ENCODE data around the gene GAB1. TPM values are rescaled to one million over a fixed set of nuclear protein-coding genes. Genes with fewer than 3 reads are reported as not detected.

Gene GAB1
- total and polyA plus RNA-seq, 7 experiments from 2014 or later: 0.67 to 6.4 (median 2.2) TPM; not detected in 3

- no peaks in the 10 kb centered on the region for H3K27me3 ChIP-seq (ENCODE audit: control insufficient read depth in 2 of 2, insufficient read depth in 2 of 2, low read length in 2 of 2)
- peaks cover 0 to 10% (median 5%) of the 10 kb centered on the region in 11 donors for H3K9me3 Mint-ChIP-seq
- no peak for DNase-seq
- peaks cover 0 to 4% (median 0%) of the 10 kb centered on the region in 5 donors for H3K36me3 Mint-ChIP-seq
- no peak overlapping the region for H3K27ac Mint-ChIP-seq
- no peaks in the 10 kb centered on the region for H3K36me3 ChIP-seq (ENCODE audit: control insufficient read depth in 2 of 3, insufficient read depth in 3 of 3, low read length in 3 of 3)
- no peaks in the 10 kb centered on the region for H3K9me3 ChIP-seq (ENCODE audit: control insufficient read depth in 2 of 3, low read length in 3 of 3)
- no peak for ATAC-seq
- intact Hi-C loops (cut with micrococcal nuclease): no loop called here
- no peaks in the 10 kb centered on the region for H3K4me1 ChIP-seq (ENCODE audit: control insufficient read depth in 2 of 2, insufficient read depth in 2 of 2, low read length in 2 of 2)
- H3K4me3 ChIP-seq (ENCODE audit: low read length): no peak overlapping the region
- peaks cover 0 to 11% (median 9%) of the 10 kb centered on the region in 5 donors for H3K27me3 Mint-ChIP-seq
- no peak overlapping the region for H3K27ac ChIP-seq (ENCODE audit: low read depth, low read length)
- H3K4me3 Mint-ChIP-seq: no peak overlapping the region
- H3K4me1 Mint-ChIP-seq: no peaks in the 10 kb centered on the region
- POLR2A ChIA-PET: no interaction called here
- CTCF ChIA-PET: interaction anchor here (0.8 kb wide), 1 partner anchor 126 kb away, joined by 7 read pairs; no protein-coding TSS in a partner anchor
These were observed 35.6 kb downstream of the GAB1 start for GRCh38 chr4:143372093-143372915.

GRCh38 chr4:143374255-143374654, 37.6 kb downstream of the GAB1 start:
- Mint-ChIP-seq H3K9me3 (peaks cover 0 to 10% (median 5%) of the 10 kb centered on the region in 11 donors), H3K27me3 (peaks cover 0 to 11% (median 9%) of the 10 kb centered on the region in 5 donors), H3K36me3 (peaks cover 0 to 4% (median 0%) of the 10 kb centered on the region in 5 donors), H3K4me3 (no peak overlapping the region), H3K4me1 (no peaks in the 10 kb centered on the region), H3K27ac (no peak overlapping the region)
- CTCF ChIA-PET: no interaction called here
- Histone ChIP-seq H3K27me3 (ENCODE audit: control insufficient read depth in 2 of 2, insufficient read depth in 2 of 2, low read length in 2 of 2) (no peaks in the 10 kb centered on the region), H3K36me3 (ENCODE audit: control insufficient read depth in 2 of 3, insufficient read depth in 3 of 3, low read length in 3 of 3) (no peaks in the 10 kb centered on the region), H3K4me1 (ENCODE audit: control insufficient read depth in 2 of 2, insufficient read depth in 2 of 2, low read length in 2 of 2) (no peaks in the 10 kb centered on the region), H3K4me3 (ENCODE audit: low read length) (no peak overlapping the region), H3K27ac (ENCODE audit: low read depth, low read length) (no peak overlapping the region), H3K9me3 (ENCODE audit: control insufficient read depth in 2 of 3, low read length in 3 of 3) (no peaks in the 10 kb centered on the region)
- ATAC-seq (no peak), DNase-seq (no peak)
- POLR2A ChIA-PET: no interaction called here
- intact Hi-C loops (cut with micrococcal nuclease): no loop called here

GRCh38 chr4:143374771-143375170, 38.1 kb downstream of the GAB1 start:
- CTCF ChIA-PET: no interaction called here
- H3K36me3 Mint-ChIP-seq: peaks cover 0 to 4% (median 0%) of the 10 kb centered on the region in 5 donors
- intact Hi-C loops (cut with micrococcal nuclease): no loop called here
- H3K27ac Mint-ChIP-seq: no peak overlapping the region
- no peaks in the 10 kb centered on the region for H3K36me3 ChIP-seq (ENCODE audit: control insufficient read depth in 2 of 3, insufficient read depth in 3 of 3, low read length in 3 of 3)
- POLR2A ChIA-PET: no interaction called here
- DNase-seq (no peak), ATAC-seq (no peak)
- peaks cover 0 to 11% (median 8%) of the 10 kb centered on the region in 5 donors for H3K27me3 Mint-ChIP-seq
- H3K9me3 Mint-ChIP-seq: peaks cover 0 to 10% (median 5%) of the 10 kb centered on the region in 11 donors
- H3K9me3 ChIP-seq (ENCODE audit: control insufficient read depth in 2 of 3, low read length in 3 of 3): no peaks in the 10 kb centered on the region
- H3K4me3 ChIP-seq (ENCODE audit: low read length): no peak overlapping the region
- H3K4me1 Mint-ChIP-seq: no peaks in the 10 kb centered on the region
- no peaks in the 10 kb centered on the region for H3K4me1 ChIP-seq (ENCODE audit: control insufficient read depth in 2 of 2, insufficient read depth in 2 of 2, low read length in 2 of 2)
- no peaks in the 10 kb centered on the region for H3K27me3 ChIP-seq (ENCODE audit: control insufficient read depth in 2 of 2, insufficient read depth in 2 of 2, low read length in 2 of 2)
- H3K4me3 Mint-ChIP-seq: no peak overlapping the region
- no peak overlapping the region for H3K27ac ChIP-seq (ENCODE audit: low read depth, low read length)

- Histone ChIP-seq H3K27me3 (ENCODE audit: control insufficient read depth in 2 of 2, insufficient read depth in 2 of 2, low read length in 2 of 2) (no peaks in the 10 kb centered on the region), H3K36me3 (ENCODE audit: control insufficient read depth in 2 of 3, insufficient read depth in 3 of 3, low read length in 3 of 3) (no peaks in the 10 kb centered on the region), H3K27ac (ENCODE audit: low read depth, low read length) (no peak overlapping the region), H3K9me3 (ENCODE audit: control insufficient read depth in 2 of 3, low read length in 3 of 3) (no peaks in the 10 kb centered on the region), H3K4me1 (ENCODE audit: control insufficient read depth in 2 of 2, insufficient read depth in 2 of 2, low read length in 2 of 2) (no peaks in the 10 kb centered on the region), H3K4me3 (ENCODE audit: low read length) (no peak overlapping the region)
- ChIA-PET POLR2A (no interaction called here), CTCF (no interaction called here)
- peak; percentile 66 for ATAC-seq
- Mint-ChIP-seq H3K4me1 (no peaks in the 10 kb centered on the region), H3K27ac (no peak overlapping the region), H3K36me3 (peaks cover 0 to 4% (median 0%) of the 10 kb centered on the region in 5 donors), H3K27me3 (peaks cover 0 to 11% (median 4%) of the 10 kb centered on the region in 5 donors), H3K4me3 (no peak overlapping the region), H3K9me3 (peaks cover 0 to 8% (median 4%) of the 10 kb centered on the region in 11 donors)
- intact Hi-C loops (cut with micrococcal nuclease): no loop called here
- no peak for DNase-seq
These were observed 38.8 kb downstream of the GAB1 start for GRCh38 chr4:143375326-143376073.

GRCh38 chr4:143377611-143378099, 41.0 kb downstream of the GAB1 start:
- Mint-ChIP-seq H3K36me3 (no peaks in the 10 kb centered on the region), H3K27ac (no peak overlapping the region), H3K4me3 (no peak overlapping the region), H3K9me3 (no peaks in the 10 kb centered on the region), H3K27me3 (peaks cover 0 to 11% (median 0%) of the 10 kb centered on the region in 5 donors), H3K4me1 (no peaks in the 10 kb centered on the region)
- ATAC-seq (peak; percentile 31), DNase-seq (no peak)
- no peaks in the 10 kb centered on the region for H3K36me3 ChIP-seq (ENCODE audit: control insufficient read depth in 2 of 3, insufficient read depth in 3 of 3, low read length in 3 of 3)
- ChIA-PET CTCF (no interaction called here), POLR2A (no interaction called here)
- H3K4me1 ChIP-seq (ENCODE audit: control insufficient read depth in 2 of 2, insufficient read depth in 2 of 2, low read length in 2 of 2): no peaks in the 10 kb centered on the region
- intact Hi-C loops (cut with micrococcal nuclease): no loop called here
- H3K27ac ChIP-seq (ENCODE audit: low read depth, low read length): no peak overlapping the region
- H3K4me3 ChIP-seq (ENCODE audit: low read length): no peak overlapping the region
- H3K27me3 ChIP-seq (ENCODE audit: control insufficient read depth in 2 of 2, insufficient read depth in 2 of 2, low read length in 2 of 2): no peaks in the 10 kb centered on the region
- H3K9me3 ChIP-seq (ENCODE audit: control insufficient read depth in 2 of 3, low read length in 3 of 3): no peaks in the 10 kb centered on the region

- no peaks in the 10 kb centered on the region for H3K9me3 ChIP-seq (ENCODE audit: control insufficient read depth in 2 of 3, low read length in 3 of 3)
These were observed 44.0 kb downstream of the GAB1 start for GRCh38 chr4:143380629-143381028.

More at GRCh38 chr4:143380629-143381028, 44.0 kb downstream of the GAB1 start:
- ATAC-seq: no peak
- H3K9me3 Mint-ChIP-seq: no peaks in the 10 kb centered on the region
- Histone ChIP-seq H3K4me1 (ENCODE audit: control insufficient read depth in 2 of 2, insufficient read depth in 2 of 2, low read length in 2 of 2) (no peaks in the 10 kb centered on the region), H3K27ac (ENCODE audit: low read depth, low read length) (no peak overlapping the region), H3K27me3 (ENCODE audit: control insufficient read depth in 2 of 2, insufficient read depth in 2 of 2, low read length in 2 of 2) (no peaks in the 10 kb centered on the region), H3K36me3 (ENCODE audit: control insufficient read depth in 2 of 3, insufficient read depth in 3 of 3, low read length in 3 of 3) (no peaks in the 10 kb centered on the region), H3K4me3 (ENCODE audit: low read length) (no peak overlapping the region)
- no peak for DNase-seq
- intact Hi-C loops (cut with micrococcal nuclease): no loop called here
- H3K27ac Mint-ChIP-seq: peak overlapping the region in 1 of 9 donors; percentile 12
- H3K4me3 Mint-ChIP-seq: no peak overlapping the region
- POLR2A ChIA-PET: no interaction called here
- no peaks in the 10 kb centered on the region for H3K36me3 Mint-ChIP-seq
- H3K4me1 Mint-ChIP-seq: no peaks in the 10 kb centered on the region
- CTCF ChIA-PET: no interaction called here
- peaks cover 0 to 7% (median 0%) of the 10 kb centered on the region in 5 donors for H3K27me3 Mint-ChIP-seq
